ENCODE data around the gene PRKCE. TPM values are rescaled to one million over a fixed set of nuclear protein-coding genes. Genes with fewer than 3 reads are reported as not detected.

Gene PRKCE
- total and polyA plus RNA-seq, 2 donors (not counting 1 experiment from before 2014, with no cell fraction given), result 23.6 to 271 TPM

- ATAC-seq (ENCODE audit: low read depth), result no peak
- Histone ChIP-seq H2AFZ (ENCODE audit: insufficient read depth, low read depth, low read length, poor library complexity, severe bottlenecking) (no peak overlapping the region), H3K27me3 (replicated peaks in 1 of 4; ENCODE audit: control extremely low read depth in 1 of 4, control insufficient read depth in 3 of 4, insufficient read depth in 4 of 4, low read length in 3 of 4) (no peaks in the 10 kb centered on the region), H3K4me3 (ENCODE audit: control extremely low read depth in 1 of 5, extremely low read depth in 1 of 5, insufficient read depth in 1 of 5, low read depth in 2 of 5, low read length in 4 of 5) (no peak overlapping the region), H3K4me2 (replicated peaks; ENCODE audit: low read depth, low read length, poor library complexity, severe bottlenecking) (no peak overlapping the region), H3K79me2 (ENCODE audit: control insufficient read depth, insufficient read depth, low read length) (peaks cover 83% of the 10 kb centered on the region), H3K9me3 (ENCODE audit: control extremely low read depth in 1 of 3, control insufficient read depth in 2 of 3, insufficient read depth in 1 of 3, low read length in 2 of 3) (no peaks in the 10 kb centered on the region), H4K20me1 (ENCODE audit: control insufficient read depth, insufficient read depth, low read length, poor library complexity, severe bottlenecking) (peaks cover 73% of the 10 kb centered on the region), H3K9ac (ENCODE audit: low read length) (no peak overlapping the region), H3K36me3 (replicated peaks in 1 of 2; ENCODE audit: control extremely low read depth in 1 of 2, control insufficient read depth in 1 of 2, extremely low read depth in 1 of 2, insufficient read depth in 2 of 2, low read length in 1 of 2) (no peaks in the 10 kb centered on the region), H3K4me1 (ENCODE audit: control insufficient read depth in 2 of 2, insufficient read depth in 2 of 2, low read length in 2 of 2) (peaks cover 31 to 55% of the 10 kb centered on the region in 2 donors), H3K27ac (ENCODE audit: low read length in 2 of 2) (no peak overlapping the region)
- POLR2A ChIA-PET, result interaction anchor here (0.6 kb wide), 1 partner anchor 148 kb away, joined by 9 read pairs; no protein-coding TSS in a partner anchor
- no CpG with 5 or more reads among the region's 3 CpGs for WGBS (ENCODE audit: insufficient coverage)
- intact Hi-C loops (cut with micrococcal nuclease), result no loop called here
- no peak for DNase-seq
- TF ChIP-seq CTCF (IDR thresholded peaks at IDR 0.05) (no peak), EZH2 (IDR thresholded peaks at IDR 0.05; ENCODE audit: borderline replicate concordance, insufficient read depth, low read depth, low read length, poor library complexity, severe bottlenecking) (no peak)
- Mint-ChIP-seq H3K27ac (no peak overlapping the region), H3K4me3 (no peak overlapping the region), H3K4me1 (peaks cover 87% of the 10 kb centered on the region), H3K9me3 (ENCODE audit: insufficient read depth) (no peaks in the 10 kb centered on the region), H3K27me3 (no peaks in the 10 kb centered on the region)
- CTCF ChIA-PET, result interaction anchor here (0.9 to 2.0 kb wide), 2 partner anchors 10 to 124 kb away, joined by 3 to 6 read pairs; no protein-coding TSS in a partner anchor
Measured at GRCh38 chr2:45768208-45768607, 116.7 kb downstream of the PRKCE start.

GRCh38 chr2:45769056-45769455 lies 117.6 kb downstream of the PRKCE start:
- Histone ChIP-seq H3K27ac (ENCODE audit: low read length in 2 of 2) (no peak overlapping the region), H3K36me3 (replicated peaks in 1 of 2; ENCODE audit: control extremely low read depth in 1 of 2, control insufficient read depth in 1 of 2, extremely low read depth in 1 of 2, insufficient read depth in 2 of 2, low read length in 1 of 2) (no peaks in the 10 kb centered on the region), H3K4me2 (replicated peaks; ENCODE audit: low read depth, low read length, poor library complexity, severe bottlenecking) (no peak overlapping the region), H3K9me3 (ENCODE audit: control extremely low read depth in 1 of 3, control insufficient read depth in 2 of 3, insufficient read depth in 1 of 3, low read length in 2 of 3) (no peaks in the 10 kb centered on the region), H3K27me3 (replicated peaks in 1 of 4; ENCODE audit: control extremely low read depth in 1 of 4, control insufficient read depth in 3 of 4, insufficient read depth in 4 of 4, low read length in 3 of 4) (no peaks in the 10 kb centered on the region), H3K9ac (ENCODE audit: low read length) (no peak overlapping the region), H3K4me1 (ENCODE audit: control insufficient read depth in 2 of 2, insufficient read depth in 2 of 2, low read length in 2 of 2) (peaks cover 31 to 51% of the 10 kb centered on the region in 2 donors), H3K4me3 (ENCODE audit: control extremely low read depth in 1 of 5, extremely low read depth in 1 of 5, insufficient read depth in 1 of 5, low read depth in 2 of 5, low read length in 4 of 5) (no peak overlapping the region), H4K20me1 (ENCODE audit: control insufficient read depth, insufficient read depth, low read length, poor library complexity, severe bottlenecking) (peaks cover 69% of the 10 kb centered on the region), H3K79me2 (ENCODE audit: control insufficient read depth, insufficient read depth, low read length) (peaks cover 83% of the 10 kb centered on the region), H2AFZ (ENCODE audit: insufficient read depth, low read depth, low read length, poor library complexity, severe bottlenecking) (no peak overlapping the region)
- H3K4me3 Mint-ChIP-seq, result no peak overlapping the region
- no peak for ATAC-seq (ENCODE audit: low read depth)
- intact Hi-C loops (cut with micrococcal nuclease), result no loop called here
- no peaks in the 10 kb centered on the region for H3K27me3 Mint-ChIP-seq
- peaks cover 79% of the 10 kb centered on the region for H3K4me1 Mint-ChIP-seq
- DNase-seq, result no peak
- WGBS (ENCODE audit: insufficient coverage), result 100% methylated on average over 1 of the region's 2 CpGs
- ChIA-PET CTCF (interaction anchor here (0.9 to 2.0 kb wide), 2 partner anchors 9 to 125 kb away, joined by 3 to 6 read pairs; no protein-coding TSS in a partner anchor), POLR2A (interaction anchor here (0.6 kb wide), 1 partner anchor 147 kb away, joined by 9 read pairs; no protein-coding TSS in a partner anchor)
- peak overlapping the region; percentile 8 for H3K27ac Mint-ChIP-seq
- TF ChIP-seq EZH2 (IDR thresholded peaks at IDR 0.05; ENCODE audit: borderline replicate concordance, insufficient read depth, low read depth, low read length, poor library complexity, severe bottlenecking), result no peak
- H3K9me3 Mint-ChIP-seq (ENCODE audit: insufficient read depth), result no peaks in the 10 kb centered on the region
